Chondrocyte (in vitro differentiated cells): ENCODE measurements around the gene TMEM132E. TPM values are rescaled to one million over a fixed set of nuclear protein-coding genes. Genes with fewer than 3 reads are reported as not detected.

Experiments used
- DNase-seq: peaks from one replicate; pipeline ENCODE4 v3.0.0; 2021; ENCODE audit warnings: mixed read lengths, low spot score
- H3K27ac Mint-ChIP-seq: one replicate; pipeline ENCODE4 v1.8.0; 2021; ENCODE audit warnings: mild to moderate bottlenecking, moderate library complexity, mixed read lengths; ENCODE audit not compliant: unreplicated experiment
- H3K27me3 Mint-ChIP-seq: 2 replicates; pipeline ENCODE4 v1.8.0; 2021; ENCODE audit warnings: low read depth, mixed read lengths
- H3K36me3 Mint-ChIP-seq: 2 replicates; pipeline ENCODE4 v1.8.0; 2021; ENCODE audit warnings: low read depth, mixed read lengths
- H3K4me1 Mint-ChIP-seq: 2 replicates; pipeline ENCODE4 v1.8.0; 2021; ENCODE audit warnings: low read depth, mild to moderate bottlenecking, mixed read lengths
- H3K4me3 Mint-ChIP-seq: one replicate; pipeline ENCODE4 v1.8.0; 2021; ENCODE audit warnings: mild to moderate bottlenecking, moderate library complexity, mixed read lengths; ENCODE audit not compliant: unreplicated experiment
- H3K9me3 Mint-ChIP-seq: 2 replicates; pipeline ENCODE4 v1.8.0; 2021; ENCODE audit warnings: low read depth, mixed read lengths
- total RNA-seq: library from RNA; stranded (reverse); gene quantifications from 3 replicates; pipeline ENCODE4 v1.2.1, GENCODE V29; 2021
- TF ChIP-seq, protein P1 (sequence below): fragments of 200-600 bp; sonication (generic); IDR thresholded peaks from 2 replicates; pipeline ENCODE4 v1.5.0; 2021; ENCODE audit warnings: antibody characterized with exemption, mild to moderate bottlenecking, moderate library complexity

Gene TMEM132E
- total RNA-seq, 1 donor from 2014 or later, result 0.20 TPM

GRCh38 chr17:34569591-34569990 is 9.8 kb upstream of the TMEM132E start:
- H3K27ac Mint-ChIP-seq, result no peak overlapping the region
- no peaks in the 10 kb centered on the region for H3K9me3 Mint-ChIP-seq
- no peaks in the 10 kb centered on the region for H3K36me3 Mint-ChIP-seq
- H3K4me1 Mint-ChIP-seq, result no peaks in the 10 kb centered on the region
- no peak for DNase-seq
- TF ChIP-seq, protein P1, sequence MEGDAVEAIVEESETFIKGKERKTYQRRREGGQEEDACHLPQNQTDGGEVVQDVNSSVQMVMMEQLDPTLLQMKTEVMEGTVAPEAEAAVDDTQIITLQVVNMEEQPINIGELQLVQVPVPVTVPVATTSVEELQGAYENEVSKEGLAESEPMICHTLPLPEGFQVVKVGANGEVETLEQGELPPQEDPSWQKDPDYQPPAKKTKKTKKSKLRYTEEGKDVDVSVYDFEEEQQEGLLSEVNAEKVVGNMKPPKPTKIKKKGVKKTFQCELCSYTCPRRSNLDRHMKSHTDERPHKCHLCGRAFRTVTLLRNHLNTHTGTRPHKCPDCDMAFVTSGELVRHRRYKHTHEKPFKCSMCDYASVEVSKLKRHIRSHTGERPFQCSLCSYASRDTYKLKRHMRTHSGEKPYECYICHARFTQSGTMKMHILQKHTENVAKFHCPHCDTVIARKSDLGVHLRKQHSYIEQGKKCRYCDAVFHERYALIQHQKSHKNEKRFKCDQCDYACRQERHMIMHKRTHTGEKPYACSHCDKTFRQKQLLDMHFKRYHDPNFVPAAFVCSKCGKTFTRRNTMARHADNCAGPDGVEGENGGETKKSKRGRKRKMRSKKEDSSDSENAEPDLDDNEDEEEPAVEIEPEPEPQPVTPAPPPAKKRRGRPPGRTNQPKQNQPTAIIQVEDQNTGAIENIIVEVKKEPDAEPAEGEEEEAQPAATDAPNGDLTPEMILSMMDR, result no peak
- peaks cover 32% of the 10 kb centered on the region for H3K27me3 Mint-ChIP-seq
- no peak overlapping the region for H3K4me3 Mint-ChIP-seq

- no peak overlapping the region for H3K4me3 Mint-ChIP-seq
- H3K4me1 Mint-ChIP-seq, result no peaks in the 10 kb centered on the region
- H3K27ac Mint-ChIP-seq, result no peak overlapping the region
- no peaks in the 10 kb centered on the region for H3K36me3 Mint-ChIP-seq
- TF ChIP-seq, protein P1, result no peak
- H3K27me3 Mint-ChIP-seq, result peaks cover 35% of the 10 kb centered on the region
- peaks cover 4% of the 10 kb centered on the region for H3K9me3 Mint-ChIP-seq
- DNase-seq, result no peak
Measured at GRCh38 chr17:34570506-34570905, 8.9 kb upstream of the TMEM132E start.

GRCh38 chr17:34571428-34572130 is 7.8 kb upstream of the TMEM132E start:
- H3K27me3 Mint-ChIP-seq, result peaks cover 39% of the 10 kb centered on the region
- no peaks in the 10 kb centered on the region for H3K4me1 Mint-ChIP-seq
- no peak overlapping the region for H3K4me3 Mint-ChIP-seq
- peaks cover 4% of the 10 kb centered on the region for H3K9me3 Mint-ChIP-seq
- TF ChIP-seq, protein P1, result no peak
- DNase-seq, result no peak
- H3K27ac Mint-ChIP-seq, result no peak overlapping the region
- no peaks in the 10 kb centered on the region for H3K36me3 Mint-ChIP-seq

DNA sequence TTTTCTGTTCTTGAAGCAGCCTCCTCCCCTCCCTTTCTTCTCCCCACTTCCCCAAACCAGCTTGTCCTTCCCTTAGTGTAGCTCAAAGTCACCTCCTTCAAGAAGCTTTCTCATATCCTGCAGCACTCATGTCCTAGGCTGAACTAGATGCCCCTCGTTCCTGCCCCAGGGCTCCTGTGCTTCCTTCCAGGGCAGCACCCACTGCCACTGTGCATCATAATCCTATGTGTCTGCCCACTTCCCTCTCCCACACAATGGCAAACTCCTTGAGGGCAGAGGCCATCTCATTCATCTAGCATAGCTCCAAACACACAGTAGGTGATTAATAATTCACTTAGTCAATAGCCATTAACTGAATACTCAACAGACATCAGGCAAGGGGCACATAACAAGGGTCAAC is 6.9 kb upstream of the TMEM132E start:
- Mint-ChIP-seq H3K9me3 (peaks cover 4% of the 10 kb centered on the region), H3K4me1 (no peaks in the 10 kb centered on the region), H3K27me3 (peaks cover 48% of the 10 kb centered on the region), H3K36me3 (no peaks in the 10 kb centered on the region), H3K4me3 (no peak overlapping the region), H3K27ac (no peak overlapping the region)
- TF ChIP-seq, protein P1, result no peak
- DNase-seq, result no peak

GRCh38 chr17:34575182-34575581 is 4.2 kb upstream of the TMEM132E start:
- no peak overlapping the region for H3K4me3 Mint-ChIP-seq
- TF ChIP-seq, protein P1, result no peak
- H3K36me3 Mint-ChIP-seq, result no peaks in the 10 kb centered on the region
- peaks cover 4% of the 10 kb centered on the region for H3K9me3 Mint-ChIP-seq
- no peak for DNase-seq
- H3K4me1 Mint-ChIP-seq, result peaks cover 15% of the 10 kb centered on the region
- peaks cover 67% of the 10 kb centered on the region for H3K27me3 Mint-ChIP-seq
- no peak overlapping the region for H3K27ac Mint-ChIP-seq
